Activated T-helper 1 cell treated with anti-CD3 and anti-CD28 coated beads, Interleukin-2, amount 50 U/mL, for 16 hours (primary cell): ENCODE results near the gene DNAH10.
"Not testable (repeated sequence)": the region's sequence is repeated elsewhere in the genome, so short reads cannot be mapped to it uniquely, and the experiment has no call there.

Experiments used
- DNase-seq, 2 donors: peaks; one replicate each; pipeline ENCODE4 v3.0.0-alpha.2; 2020; ENCODE audit warnings: low read depth in 1 of 2, low spot score in 1 of 2

DNAH10 gene

GRCh38 chr12:123946152-123946515, 184.0 kb downstream of the DNAH10 start:
- DNase-seq, result no peak

GRCh38 chr12:123946516-123947505, 184.7 kb downstream of the DNAH10 start:
- not testable (repeated sequence) for DNase-seq

GRCh38 chr12:123947531-123947930, 185.4 kb downstream of the DNAH10 start:
- not testable (repeated sequence) for DNase-seq

- DNase-seq, result no peak
Observed at GRCh38 chr12:123948401-123948795, 186.3 kb downstream of the DNAH10 start.

GRCh38 chr12:123948796-123949769, 187.0 kb downstream of the DNAH10 start:
- no peak for DNase-seq

- DNase-seq, result no peak
Observed at GRCh38 chr12:123949770-123950165, 187.7 kb downstream of the DNAH10 start.

- no peak for DNase-seq
Observed at GRCh38 chr12:123950476-123951349, 188.6 kb downstream of the DNAH10 start.

GRCh38 chr12:123951467-123951866, 189.4 kb downstream of the DNAH10 start:
- DNase-seq, result no peak

GRCh38 chr12:123952037-123952436, 189.9 kb downstream of the DNAH10 start:
- DNase-seq, result no peak

- no peak for DNase-seq
Observed at GRCh38 chr12:123954647-123955350, 192.7 kb downstream of the DNAH10 start.

- no peak for DNase-seq
Observed at GRCh38 chr12:123956249-123956648, 194.1 kb downstream of the DNAH10 start.

GRCh38 chr12:123957196-123957595, 195.1 kb downstream of the DNAH10 start:
- DNase-seq, result no peak

- DNase-seq, result no peak
Observed at GRCh38 chr12:123958462-123958861, 196.4 kb downstream of the DNAH10 start.

- no peak for DNase-seq
Observed at GRCh38 chr12:123958876-123959275, 196.8 kb downstream of the DNAH10 start.

- no peak for DNase-seq
Observed at GRCh38 chr12:123960029-123960735, 198.1 kb downstream of the DNAH10 start.

GRCh38 chr12:123960856-123961255, 198.8 kb downstream of the DNAH10 start:
- no peak for DNase-seq

GRCh38 chr12:123961585-123962345, 199.7 kb downstream of the DNAH10 start:
- no peak for DNase-seq

GRCh38 chr12:123962513-123962912, 200.4 kb downstream of the DNAH10 start:
- no peak for DNase-seq

- no peak for DNase-seq
Observed at GRCh38 chr12:123963821-123964220, 201.7 kb downstream of the DNAH10 start.
